GM19468 (cell line): Measurements from ENCODE around the gene PACSIN2.

Experiments used
- ATAC-seq: cut with Tn5 transposase; IDR thresholded peaks from one replicate; pipeline ENCODE4 v1.9.1; 2021; ENCODE audit warnings: mild to moderate bottlenecking, moderate library complexity, moderate number of reproducible peaks; ENCODE audit not compliant: unreplicated experiment; ENCODE audit errors: extremely low read depth

The PACSIN2 gene

DNA sequence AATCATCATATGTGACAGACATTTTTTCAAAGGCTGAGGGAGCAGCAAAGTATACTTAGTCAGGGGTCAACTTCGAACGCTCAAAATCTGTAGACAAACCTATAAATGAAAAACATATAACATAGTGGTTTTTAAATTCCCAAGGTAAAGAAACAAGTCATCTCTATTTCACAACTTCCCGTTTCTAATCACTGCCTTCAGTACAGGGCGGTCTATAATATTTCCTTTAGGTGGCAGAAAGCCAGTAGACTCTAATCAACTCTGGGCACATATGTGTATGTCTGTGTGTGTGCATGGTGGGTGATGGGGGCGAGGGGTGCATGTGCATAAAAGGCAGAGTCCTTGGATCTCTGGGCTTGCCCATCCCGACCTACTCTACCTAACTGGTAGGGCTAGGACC lies 102.9 kb downstream of the PACSIN2 start:
- ATAC-seq = no peak

DNA sequence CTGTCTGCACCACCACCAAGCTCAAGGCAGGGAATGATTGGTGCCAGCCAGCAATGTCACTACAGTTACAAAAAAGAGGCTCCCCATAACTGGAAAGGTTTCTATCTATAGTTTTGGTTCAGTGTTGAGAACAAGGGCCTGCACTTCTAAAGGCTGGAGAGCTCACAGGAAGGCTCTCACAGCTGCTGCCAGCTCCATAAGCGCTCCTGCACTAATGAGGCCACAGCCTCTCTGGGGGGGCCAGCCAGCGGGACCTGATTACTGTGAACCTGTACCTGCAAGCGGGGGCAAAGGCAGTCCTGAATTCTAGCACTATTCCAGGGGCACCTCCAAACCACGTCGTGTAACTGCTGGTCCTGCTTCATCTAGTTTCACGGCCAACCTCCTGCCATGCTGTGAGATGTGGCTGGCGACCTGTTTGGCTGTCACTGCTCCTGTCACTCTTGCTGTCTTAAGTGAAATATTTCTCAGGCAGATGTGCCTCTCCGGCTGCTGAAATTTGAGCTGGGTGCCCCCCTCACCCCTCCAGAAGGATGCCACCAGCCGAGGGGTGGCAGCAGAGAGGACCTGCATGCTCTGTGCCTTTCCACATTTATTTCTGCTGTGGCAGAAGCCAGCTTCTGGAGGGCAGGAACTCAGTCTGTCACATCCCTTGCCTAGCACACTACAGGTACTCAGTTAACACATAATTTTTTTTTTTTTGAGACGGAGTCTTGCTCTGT lies 104.6 kb downstream of the PACSIN2 start:
- ATAC-seq = no peak

DNA sequence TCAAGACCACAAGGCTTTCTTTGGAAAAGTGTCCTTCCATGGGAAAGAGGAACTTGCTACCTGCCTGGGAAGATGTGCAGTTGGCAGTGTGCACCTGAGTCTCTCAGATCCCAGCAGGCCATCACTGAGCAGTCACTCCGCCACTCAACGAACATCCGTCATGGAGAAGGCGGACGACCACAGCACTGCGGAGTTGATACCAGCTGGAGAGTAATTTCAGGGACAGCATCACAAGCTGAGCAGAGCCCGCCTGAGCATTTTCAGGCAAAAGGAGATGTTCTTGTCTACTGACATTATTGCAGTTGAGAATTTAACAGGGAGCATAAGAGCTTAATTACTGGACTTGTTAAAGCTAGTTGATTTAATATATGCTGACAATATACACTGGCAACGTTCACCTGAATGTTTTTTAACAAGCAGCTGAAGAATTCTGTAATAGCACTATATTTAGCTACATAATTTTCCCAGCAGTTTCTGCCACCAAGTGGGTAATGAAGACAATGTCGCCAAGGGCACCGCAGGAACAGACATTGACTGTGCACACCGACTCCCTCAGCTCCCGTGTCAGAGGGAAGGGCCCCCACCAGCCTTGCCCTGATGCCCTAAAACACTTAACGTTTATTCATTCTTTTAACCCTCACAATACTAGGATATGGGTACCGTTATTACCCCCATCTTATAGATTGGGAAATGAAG lies 105.4 kb downstream of the PACSIN2 start:
- ATAC-seq = no peak

DNA sequence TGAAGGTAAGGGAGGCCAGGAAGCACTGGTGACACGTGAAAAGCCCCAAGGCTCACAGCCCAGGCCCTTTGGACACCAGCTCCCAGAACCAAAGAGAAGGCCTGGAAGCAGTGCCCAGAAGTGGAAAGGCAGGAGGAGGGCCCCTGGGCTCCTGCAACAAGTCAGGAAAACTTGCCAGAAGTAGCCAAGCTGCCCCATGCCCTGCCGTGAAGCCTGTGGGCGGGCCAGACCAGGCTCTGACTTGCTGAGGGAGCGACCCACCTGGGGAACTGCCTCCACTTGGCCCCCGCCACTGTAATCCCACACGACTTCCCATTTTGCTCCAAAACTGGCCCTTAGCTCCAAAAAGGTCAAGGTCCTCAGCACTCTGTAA lies 106.6 kb downstream of the PACSIN2 start:
- ATAC-seq = no peak

DNA sequence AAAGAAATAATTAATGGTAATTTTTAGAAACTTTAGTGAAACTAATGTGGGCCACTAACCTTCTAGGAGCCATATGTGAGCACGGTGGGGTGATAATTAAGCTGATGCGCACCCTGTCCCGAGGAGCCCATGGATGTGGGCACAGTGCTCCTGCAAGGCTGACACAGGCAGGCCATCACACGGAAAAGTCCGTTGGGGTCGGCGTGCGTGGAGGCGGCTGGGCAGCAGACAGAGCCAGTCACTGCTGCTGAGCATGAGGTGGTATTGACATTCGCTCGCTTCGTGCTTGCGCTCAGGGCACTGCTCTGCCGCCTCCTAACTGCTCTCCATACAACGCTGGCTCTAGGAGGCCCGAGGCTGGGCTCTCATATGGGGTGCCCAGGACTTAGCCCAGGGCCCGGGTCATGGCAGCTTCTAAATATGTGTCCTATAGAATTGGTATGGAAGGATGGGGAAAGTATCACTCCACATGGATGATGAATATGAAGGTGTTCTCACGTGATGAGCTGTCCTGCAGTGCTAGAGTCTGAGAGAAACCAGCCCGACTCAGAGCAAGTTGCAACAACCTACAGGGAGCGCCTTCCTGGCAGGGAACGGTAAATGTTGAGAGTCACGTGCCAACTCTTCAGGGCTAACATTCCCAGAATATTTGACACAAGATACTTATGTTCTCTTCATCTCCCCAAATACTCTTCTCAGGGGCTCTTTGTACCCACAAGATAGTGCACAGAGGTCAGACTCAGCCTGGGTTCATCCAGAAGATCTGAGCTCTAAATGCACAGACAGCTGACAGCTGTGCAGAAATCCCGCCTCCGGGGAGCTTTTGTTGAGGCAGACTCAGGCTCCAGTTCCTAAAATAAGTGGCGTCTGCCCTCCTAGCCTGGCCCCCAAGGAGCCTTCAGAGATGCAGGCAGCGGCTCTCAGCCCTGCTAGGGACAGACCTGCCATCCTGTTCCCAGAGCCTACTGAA lies 107.3 kb downstream of the PACSIN2 start:
- no peak for ATAC-seq

DNA sequence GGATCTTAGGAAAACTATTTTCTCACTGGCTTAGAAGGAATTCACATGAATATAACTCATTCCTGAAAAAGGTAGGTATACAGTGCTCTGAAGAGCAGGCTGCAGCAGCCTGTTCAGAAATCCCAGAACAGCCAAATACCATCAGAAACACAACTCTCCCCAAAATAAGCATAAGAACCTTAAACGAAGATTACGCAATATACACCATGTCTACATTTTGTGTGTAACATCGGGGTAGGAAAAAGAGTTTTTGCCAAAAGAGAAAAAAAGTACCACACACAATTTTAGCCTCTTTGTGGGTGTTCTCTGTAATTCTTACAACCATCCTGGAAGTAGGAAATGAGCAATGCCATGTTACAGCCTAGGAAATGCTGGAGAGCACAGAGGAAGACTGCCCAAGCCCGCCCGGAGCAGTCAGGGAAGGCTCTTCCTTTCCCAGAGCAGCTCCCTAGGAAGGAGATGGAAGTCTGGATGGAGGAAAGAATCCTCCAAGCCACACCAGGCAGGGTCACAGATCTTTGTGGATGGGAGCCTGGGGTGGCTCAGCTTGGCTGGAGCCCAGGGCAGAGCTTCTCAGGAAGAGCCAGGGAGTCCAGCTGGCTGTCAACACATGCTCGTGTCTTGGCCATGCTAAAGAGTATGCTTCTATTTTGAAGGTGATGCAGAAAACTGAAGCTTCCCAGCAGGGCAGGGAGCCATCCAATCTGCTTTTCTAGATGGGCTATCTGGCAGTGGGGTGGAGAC lies 108.2 kb downstream of the PACSIN2 start:
- no peak for ATAC-seq

DNA sequence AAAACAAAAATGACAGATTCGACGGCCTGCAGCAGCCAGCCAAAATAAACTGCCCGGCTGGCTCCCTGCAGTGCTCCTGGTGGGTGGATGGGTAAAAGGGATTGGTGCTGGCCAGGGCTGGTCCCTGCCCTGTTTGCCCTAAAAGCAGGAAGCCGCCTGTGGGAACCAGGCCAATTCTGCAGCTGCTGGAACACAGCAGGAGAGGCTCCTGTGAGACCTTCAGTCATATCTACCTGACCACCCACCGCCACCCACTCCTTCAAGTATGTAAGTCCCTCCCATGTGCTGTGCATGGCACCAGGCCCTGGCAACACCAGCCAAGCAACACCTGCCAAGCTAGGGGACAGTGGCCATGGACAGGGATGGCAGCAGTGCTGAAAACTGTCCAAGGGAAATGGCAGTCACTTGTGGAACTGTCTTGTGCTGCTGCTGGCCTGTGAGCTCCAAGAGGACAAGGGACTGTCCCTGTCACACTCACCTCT lies 109.2 kb downstream of the PACSIN2 start:
- no peak for ATAC-seq

DNA sequence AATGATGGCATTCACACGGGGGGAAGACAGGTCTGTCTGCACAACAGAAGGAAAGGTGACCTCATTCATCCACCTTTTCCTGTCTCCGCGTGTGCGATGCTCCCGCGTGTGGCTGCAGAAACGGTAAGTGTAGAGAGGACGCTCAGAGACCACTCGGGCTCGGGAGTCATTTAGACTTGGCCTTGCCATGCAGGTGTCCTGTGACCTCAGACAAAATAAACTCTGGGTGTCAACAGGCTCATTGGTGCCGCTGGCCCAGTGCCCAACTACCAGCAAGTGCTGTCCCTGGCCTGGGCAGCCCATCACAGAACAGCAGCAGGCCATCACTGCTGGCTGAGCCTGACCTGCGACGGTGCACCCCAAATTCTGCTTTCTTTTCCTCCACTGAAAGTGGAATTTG lies 109.7 kb downstream of the PACSIN2 start:
- ATAC-seq = no peak

DNA sequence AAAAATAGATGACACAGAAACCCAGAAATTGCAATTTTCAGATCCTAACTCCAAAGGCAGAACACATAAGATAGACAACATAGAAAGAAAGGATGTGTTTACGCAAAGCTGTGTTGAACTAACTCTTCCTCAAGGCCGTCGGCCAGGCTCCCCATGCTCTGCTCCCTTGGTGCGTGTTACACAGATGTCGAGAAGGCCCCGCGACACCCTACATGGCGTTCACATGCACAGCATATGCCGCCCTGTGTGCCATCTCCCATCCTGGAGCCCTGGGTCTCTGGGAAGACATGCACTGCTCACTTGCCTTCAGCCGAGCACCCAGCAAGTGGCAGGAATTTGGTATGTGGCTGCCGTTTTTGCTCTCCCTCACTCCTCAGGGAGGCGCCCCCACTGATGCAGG lies 110.9 kb downstream of the PACSIN2 start:
- ATAC-seq = no peak

DNA sequence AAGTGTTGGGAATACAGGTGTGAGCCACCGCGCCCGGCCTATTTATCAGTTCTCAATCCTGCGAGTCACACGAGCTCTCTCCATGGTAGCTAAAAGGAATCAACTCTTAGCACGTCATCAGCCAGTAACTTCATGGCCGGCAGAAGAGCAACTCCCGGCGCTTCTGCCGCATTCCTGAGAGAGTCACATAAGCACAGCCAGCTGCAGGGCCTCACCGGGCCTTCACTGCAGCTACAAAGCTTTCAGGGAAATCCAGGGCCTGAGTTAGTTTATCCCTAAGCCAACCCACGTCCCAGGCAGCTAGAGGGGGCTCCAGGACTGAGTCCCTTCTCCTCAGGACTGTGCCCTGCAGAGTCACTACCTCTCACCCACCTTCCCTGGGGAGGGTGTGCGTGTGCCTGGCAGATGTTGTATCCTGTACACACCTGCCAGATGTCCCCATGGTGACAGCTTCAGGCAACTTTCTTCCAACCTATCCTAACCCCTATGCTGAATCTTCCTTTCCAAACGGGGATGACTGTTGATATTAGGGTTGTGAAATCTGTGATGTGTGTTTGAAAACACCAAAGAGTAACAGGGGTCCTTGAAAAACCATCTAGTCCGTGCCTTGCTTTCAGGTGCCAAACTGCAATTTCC lies 112.0 kb downstream of the PACSIN2 start:
- ATAC-seq = no peak

DNA sequence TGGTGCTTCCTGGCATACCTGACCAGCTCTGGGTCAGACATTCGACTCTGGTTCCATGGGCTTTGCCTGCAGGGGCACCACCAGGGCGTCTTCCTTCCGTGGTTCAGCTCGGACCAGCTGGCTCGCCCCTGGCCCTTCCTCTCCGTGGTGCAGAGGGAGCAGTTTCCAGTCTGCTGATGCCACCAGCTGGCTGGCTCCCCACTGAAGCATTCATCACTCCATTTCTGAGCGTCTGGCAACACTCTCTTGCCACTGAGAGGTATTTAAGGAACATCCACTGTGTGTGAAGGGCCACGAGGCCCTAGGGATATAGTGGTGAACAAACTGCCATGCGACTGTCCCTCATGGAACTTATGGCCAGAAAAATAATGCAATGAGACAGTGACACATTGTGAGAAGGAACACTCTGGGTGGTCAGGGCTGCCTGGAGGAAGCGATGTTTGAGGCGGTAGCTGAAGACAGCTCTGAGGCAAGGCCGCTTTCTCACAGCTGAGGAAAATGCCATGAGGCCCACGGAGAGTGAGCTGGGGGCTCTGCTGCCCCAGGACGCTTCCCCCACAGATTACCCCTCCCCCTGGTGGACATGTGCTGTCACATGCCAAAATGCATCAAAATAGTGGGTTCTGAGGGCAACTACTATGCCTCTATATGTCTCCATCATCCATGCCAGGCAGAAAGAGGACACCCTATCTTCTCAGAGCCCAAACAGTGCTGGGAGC lies 113.0 kb downstream of the PACSIN2 start:
- ATAC-seq = no peak

DNA sequence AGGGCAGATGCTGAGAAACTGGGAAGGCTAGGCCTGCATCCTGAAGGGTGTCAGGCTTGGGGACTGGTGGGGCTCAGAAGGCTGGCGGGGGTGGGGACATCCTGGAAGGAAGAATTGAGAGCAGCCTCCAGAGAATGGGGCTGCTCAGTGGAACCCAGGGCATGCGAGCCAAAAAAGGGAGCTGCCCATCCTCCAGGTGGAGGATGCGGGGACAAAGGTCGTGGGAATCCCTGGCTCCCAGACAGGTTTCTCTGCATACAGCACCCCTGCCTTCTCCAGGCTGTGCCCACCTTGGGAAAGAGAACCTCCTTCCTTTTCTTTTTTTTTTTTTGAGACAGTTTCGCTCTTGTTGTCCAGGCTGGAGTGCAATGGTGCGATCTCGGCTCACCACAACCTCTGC lies 117.0 kb downstream of the PACSIN2 start:
- ATAC-seq = no peak

DNA sequence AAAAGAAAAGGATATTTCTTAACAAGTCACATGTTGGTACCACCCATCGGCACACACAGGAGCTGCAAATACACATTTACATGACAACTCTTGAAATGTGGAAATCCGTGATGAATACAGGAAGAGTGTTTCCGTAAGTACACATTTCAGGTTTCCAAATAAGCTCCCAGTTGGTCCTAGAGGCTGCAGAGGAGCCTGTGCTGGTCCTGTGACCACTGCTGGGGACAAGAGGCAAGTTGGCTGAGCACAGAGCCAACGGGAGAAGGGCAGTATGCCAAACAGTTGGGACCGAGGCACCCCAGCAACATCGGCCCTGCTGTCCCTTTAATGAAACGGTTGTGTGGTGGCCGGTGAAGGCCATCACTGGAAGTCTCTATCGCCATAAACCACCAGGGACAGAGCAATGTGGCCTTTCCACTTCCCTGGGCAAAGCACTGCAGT lies 119.4 kb downstream of the PACSIN2 start:
- no peak for ATAC-seq

DNA sequence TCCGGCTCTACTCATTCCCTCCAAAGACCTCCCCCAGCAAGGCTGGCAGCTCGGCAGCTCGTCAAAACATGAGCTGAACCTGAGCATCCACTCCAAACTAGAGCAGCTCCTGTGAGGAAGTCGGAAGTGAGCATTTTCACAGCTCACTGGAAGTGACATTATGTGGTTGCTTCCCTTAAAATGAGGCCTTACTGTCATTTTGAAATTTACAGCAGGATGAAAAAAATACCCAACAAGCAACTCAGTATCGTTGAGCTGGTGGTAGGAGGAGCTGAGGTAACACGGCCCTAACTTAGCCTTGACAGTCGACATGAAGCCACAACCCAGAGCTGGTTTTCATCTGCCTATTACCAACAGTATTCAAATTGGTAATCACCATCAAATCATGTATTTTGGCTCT lies 119.9 kb downstream of the PACSIN2 start:
- no peak for ATAC-seq

DNA sequence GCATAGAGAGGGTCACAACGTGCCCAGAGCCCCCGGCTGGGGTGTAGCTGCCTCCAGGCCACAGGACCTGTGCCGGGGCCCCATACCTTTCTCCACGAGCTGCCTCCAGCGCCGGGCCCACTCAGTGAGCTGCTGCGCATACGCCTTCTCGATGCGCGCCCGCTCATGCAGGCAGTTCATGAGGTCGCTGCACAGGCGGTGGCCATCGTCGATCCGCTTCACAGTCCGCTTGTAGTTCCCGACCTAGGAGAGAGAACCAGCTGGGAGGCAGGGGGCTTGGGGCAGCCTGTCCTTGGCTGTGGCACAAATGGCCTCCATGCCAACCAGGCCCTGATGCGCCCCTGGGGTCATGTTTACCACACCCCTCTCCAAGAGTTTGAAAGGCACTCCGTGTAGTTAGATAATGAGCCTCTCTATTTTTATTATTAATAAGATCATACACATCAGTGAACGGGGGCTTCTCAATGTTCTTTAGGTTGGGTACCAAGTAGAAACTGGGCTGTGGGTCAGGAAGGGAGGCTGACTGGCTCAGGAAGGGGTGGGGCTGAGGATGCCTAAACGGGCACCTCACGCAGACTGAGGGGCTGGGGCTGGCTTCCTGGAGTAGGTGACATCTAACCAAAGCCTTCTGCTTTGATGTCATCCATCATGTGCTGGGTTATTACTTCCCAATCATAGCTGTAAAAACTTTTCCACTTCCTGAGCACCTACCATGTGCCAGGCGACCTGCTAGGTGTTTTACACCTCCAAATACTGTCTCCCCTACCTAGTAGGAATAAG lies 121.4 kb downstream of the PACSIN2 start:
- ATAC-seq = no peak

DNA sequence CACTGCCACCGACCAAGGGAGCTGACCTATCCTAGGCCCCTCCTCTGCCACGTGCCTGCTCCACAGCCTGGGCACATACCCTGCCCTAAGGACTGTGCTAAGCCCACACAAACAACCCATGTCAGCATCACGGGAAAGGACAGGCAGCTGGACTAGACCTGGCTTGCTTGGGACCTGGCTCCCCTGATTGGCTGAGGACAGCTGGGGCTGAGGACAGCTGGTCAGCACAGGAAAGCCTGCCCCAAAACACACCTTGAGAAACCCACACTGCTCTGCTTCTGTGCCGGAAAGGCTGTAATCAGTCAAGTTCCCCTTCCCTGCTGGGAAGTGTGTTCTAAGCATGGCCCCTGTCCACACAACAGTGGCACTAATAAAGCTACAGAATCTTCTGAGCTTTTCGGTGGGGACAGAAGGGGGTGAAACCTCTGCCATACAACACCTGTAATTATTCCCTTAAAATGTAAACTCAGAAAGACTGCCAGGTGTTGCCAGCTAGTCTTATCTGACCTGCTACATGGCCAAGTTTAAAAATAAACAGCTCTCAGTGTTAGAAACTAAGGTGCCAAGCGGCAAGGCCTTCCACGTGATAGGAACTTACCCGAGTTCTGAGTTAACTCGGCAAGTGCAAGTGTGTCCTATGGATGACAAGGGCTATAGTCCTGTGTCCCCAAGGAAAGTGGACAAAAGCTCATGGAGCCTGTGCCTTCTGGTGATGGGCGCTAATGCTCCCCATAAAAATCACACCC lies 122.2 kb downstream of the PACSIN2 start:
- no peak for ATAC-seq

DNA sequence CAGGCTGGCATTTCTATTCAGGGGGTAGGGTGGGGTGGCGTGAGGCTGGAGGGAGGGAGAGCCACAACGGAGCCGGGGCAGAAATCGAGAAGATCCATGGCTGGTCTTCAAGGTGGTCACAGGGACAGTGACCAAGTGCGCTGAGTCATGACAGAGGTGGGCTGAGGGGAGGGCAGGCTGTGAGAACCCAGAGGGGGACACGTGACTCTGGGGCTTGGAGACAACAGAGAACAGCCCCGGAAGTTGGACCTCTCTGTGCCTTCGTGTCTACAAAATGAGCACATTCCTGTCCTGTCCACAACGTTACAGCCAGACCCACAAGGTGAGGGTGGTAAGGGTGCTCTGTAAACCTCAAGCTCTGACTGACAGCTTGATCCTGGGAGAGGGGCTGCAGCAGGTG lies 122.8 kb downstream of the PACSIN2 start:
- ATAC-seq = no peak

DNA sequence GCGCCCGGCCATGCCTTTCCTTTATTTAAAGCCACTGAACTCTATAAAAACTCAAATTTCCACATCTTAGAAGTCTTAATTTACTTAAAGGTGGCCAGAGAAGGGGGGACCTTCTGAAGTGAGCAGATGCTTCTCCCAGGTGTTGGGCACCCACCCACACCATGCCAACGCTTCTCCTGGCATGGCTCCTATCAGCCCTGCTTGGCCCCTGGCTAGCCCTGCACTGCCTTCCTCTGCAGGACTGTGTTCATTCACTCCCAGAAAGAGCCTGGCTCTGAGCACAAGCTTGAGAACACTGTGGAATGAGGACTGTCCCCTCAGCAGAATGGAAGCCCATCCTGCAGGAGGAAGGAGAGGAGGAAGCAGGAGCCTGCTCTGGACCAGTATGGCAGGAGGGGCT lies 123.3 kb downstream of the PACSIN2 start:
- ATAC-seq = no peak
